Measurements from ENCODE around the gene CHMP3. TPM values are rescaled to one million over a fixed set of nuclear protein-coding genes. Genes with fewer than 3 reads are reported as not detected.

CHMP3 gene
- total RNA-seq, 1 experiment from 2014 or later, result 22.7 TPM

- Mint-ChIP-seq H3K4me1 (peaks cover 7% of the 10 kb centered on the region), H3K9me3 (no peaks in the 10 kb centered on the region), H3K4me3 (no peak overlapping the region), H3K27me3 (ENCODE audit: low read depth) (no peaks in the 10 kb centered on the region), H3K27ac (no peak overlapping the region), H3K36me3 (peaks cover 79% of the 10 kb centered on the region)
- ChIA-PET POLR2A (no interaction called here), CTCF (no interaction called here)
- ATAC-seq, result no peak
- TF ChIP-seq ATF6 (CRISPR knock-in tag; IDR thresholded peaks at IDR 0.05) (no peak), HMGA2 (CRISPR knock-in tag; IDR thresholded peaks at IDR 0.05) (no peak), EMX1 (CRISPR knock-in tag; IDR thresholded peaks at IDR 0.05) (no peak), MLX (CRISPR knock-in tag; IDR thresholded peaks at IDR 0.05) (no peak), ZNF263 (CRISPR knock-in tag; IDR thresholded peaks at IDR 0.05; ENCODE audit: low read depth) (no peak), JAZF1 (CRISPR knock-in tag; IDR thresholded peaks at IDR 0.05) (no peak), CREM (CRISPR knock-in tag; IDR thresholded peaks at IDR 0.05) (no peak), ZMAT4 (CRISPR knock-in tag; IDR thresholded peaks at IDR 0.05) (no peak), ZNF416 (CRISPR knock-in tag; IDR thresholded peaks at IDR 0.05) (no peak), SMAD3 (CRISPR knock-in tag; IDR thresholded peaks at IDR 0.05; ENCODE audit: borderline replicate concordance) (no peak), CREB1 (CRISPR knock-in tag; IDR thresholded peaks at IDR 0.05) (no peak), NR1H2 (CRISPR knock-in tag; IDR thresholded peaks at IDR 0.05) (no peak), ERG (CRISPR knock-in tag; IDR thresholded peaks at IDR 0.05) (no peak)
- TF ChIP-seq, protein P1, sequence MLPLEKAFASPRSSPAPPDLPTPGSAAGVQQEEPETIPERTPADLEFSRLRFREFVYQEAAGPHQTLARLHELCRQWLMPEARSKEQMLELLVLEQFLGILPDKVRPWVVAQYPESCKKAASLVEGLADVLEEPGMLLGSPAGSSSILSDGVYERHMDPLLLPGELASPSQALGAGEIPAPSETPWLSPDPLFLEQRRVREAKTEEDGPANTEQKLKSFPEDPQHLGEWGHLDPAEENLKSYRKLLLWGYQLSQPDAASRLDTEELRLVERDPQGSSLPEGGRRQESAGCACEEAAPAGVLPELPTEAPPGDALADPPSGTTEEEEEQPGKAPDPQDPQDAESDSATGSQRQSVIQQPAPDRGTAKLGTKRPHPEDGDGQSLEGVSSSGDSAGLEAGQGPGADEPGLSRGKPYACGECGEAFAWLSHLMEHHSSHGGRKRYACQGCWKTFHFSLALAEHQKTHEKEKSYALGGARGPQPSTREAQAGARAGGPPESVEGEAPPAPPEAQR (CRISPR knock-in tag; IDR thresholded peaks at IDR 0.05), result no peak
- no peak for DNase-seq (ENCODE audit: low spot score)
Observed at GRCh38 chr2:86454238-86454637, 109.0 kb downstream of the CHMP3 start.

DNA sequence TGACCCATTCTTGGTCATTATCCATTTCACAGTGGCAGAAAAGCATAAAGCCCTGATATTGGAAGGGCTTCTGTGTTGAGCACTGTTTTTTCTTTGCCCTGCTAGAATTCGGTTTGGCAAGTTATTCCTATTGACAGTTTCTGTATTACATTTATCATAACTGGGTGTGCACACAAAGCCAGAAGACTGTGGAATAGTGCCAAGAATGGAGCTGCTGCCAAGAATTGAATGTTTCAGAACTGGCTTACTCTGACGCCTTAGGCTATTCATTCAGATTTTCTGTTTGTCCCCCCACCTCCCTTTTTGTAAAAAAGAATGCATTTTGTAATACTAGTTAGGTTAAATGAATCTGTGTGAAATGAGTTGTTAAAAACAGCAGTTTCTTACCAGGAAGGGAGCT, 109.4 kb downstream of the CHMP3 start:
- CTCF ChIA-PET, result no interaction called here
- H3K27ac Mint-ChIP-seq, result no peak overlapping the region
- H3K27me3 Mint-ChIP-seq (ENCODE audit: low read depth), result no peaks in the 10 kb centered on the region
- TF ChIP-seq ZNF671 (CRISPR knock-in tag; IDR thresholded peaks at IDR 0.05) (no peak), ZMAT4 (CRISPR knock-in tag; IDR thresholded peaks at IDR 0.05) (no peak), ESRRA (CRISPR knock-in tag; IDR thresholded peaks at IDR 0.05; ENCODE audit: borderline replicate concordance) (no peak), ZNF396 (CRISPR knock-in tag; IDR thresholded peaks at IDR 0.05; ENCODE audit: borderline replicate concordance) (no peak), IRF2 (CRISPR knock-in tag; IDR thresholded peaks at IDR 0.05; ENCODE audit: borderline replicate concordance, low read depth) (no peak)
- TF ChIP-seq, protein P2, sequence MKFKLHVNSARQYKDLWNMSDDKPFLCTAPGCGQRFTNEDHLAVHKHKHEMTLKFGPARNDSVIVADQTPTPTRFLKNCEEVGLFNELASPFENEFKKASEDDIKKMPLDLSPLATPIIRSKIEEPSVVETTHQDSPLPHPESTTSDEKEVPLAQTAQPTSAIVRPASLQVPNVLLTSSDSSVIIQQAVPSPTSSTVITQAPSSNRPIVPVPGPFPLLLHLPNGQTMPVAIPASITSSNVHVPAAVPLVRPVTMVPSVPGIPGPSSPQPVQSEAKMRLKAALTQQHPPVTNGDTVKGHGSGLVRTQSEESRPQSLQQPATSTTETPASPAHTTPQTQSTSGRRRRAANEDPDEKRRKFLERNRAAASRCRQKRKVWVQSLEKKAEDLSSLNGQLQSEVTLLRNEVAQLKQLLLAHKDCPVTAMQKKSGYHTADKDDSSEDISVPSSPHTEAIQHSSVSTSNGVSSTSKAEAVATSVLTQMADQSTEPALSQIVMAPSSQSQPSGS (CRISPR knock-in tag; IDR thresholded peaks at IDR 0.05; ENCODE audit: borderline replicate concordance, low read depth), result no peak
- DNase-seq (ENCODE audit: low spot score), result no peak
- POLR2A ChIA-PET, result no interaction called here
- peaks cover 11% of the 10 kb centered on the region for H3K4me1 Mint-ChIP-seq
- no peak for ATAC-seq
- H3K4me3 Mint-ChIP-seq, result no peak overlapping the region
- no peaks in the 10 kb centered on the region for H3K9me3 Mint-ChIP-seq
- peaks cover 76% of the 10 kb centered on the region for H3K36me3 Mint-ChIP-seq

Other genes with a start within 250 kb of the CHMP3 start
- 0.53 to 1.9 TPM (median 0.89 TPM) in 3 replicates for gene REEP1, start 225.8 kb downstream of the CHMP3 start, total RNA-seq (2021)
- 34.2 to 46.2 TPM (median 45.4 TPM) in 3 replicates for gene KDM3A, start 122.1 kb downstream of the CHMP3 start, total RNA-seq (2021)
- 6.8 to 9.0 TPM (median 8.0 TPM) in 3 replicates for gene RNF103, start 60.4 kb upstream of the CHMP3 start, total RNA-seq (2021)
- gene RMND5A, start 156.8 kb upstream of the CHMP3 start, total RNA-seq (2021), result 54.4 to 55.4 TPM (median 54.5 TPM) in 3 replicates
- gene CD8A, start 227.5 kb upstream of the CHMP3 start, total RNA-seq (2021), result 0.27 to 0.44 TPM (median 0.30 TPM) in 3 replicates